HEK293T (cell line): ENCODE results near the gene STAT4.

Experiments
- CTCF ChIA-PET: fragments of 350-600 bp; formaldehyde crosslinking; extraction: SDS; loops from one replicate; lab custom pipeline; 2021; ENCODE audit warnings: antibody characterized with exemption, inconsistent platforms; lab: Yijun Ruan, JAX
- POLR2A ChIA-PET: fragments of 350-600 bp; formaldehyde crosslinking; extraction: SDS; loops from one replicate; lab custom pipeline; 2020; ENCODE audit warnings: antibody characterized with exemption, inconsistent platforms; lab: Yijun Ruan, JAX
- DNase-seq: peaks from one replicate; pipeline ENCODE4 v3.0.0; 2012; ENCODE audit warnings: mixed read lengths; ENCODE audit errors: extremely low spot score
- ARNT ChIP-seq: fragments of 450-650 bp; IDR thresholded peaks from 2 replicates; pipeline ENCODE4 v1.6.1; 2017; ENCODE audit warnings: mild to moderate bottlenecking
- BHLHE40 ChIP-seq: fragments of 450-650 bp; IDR thresholded peaks from 2 replicates; pipeline ENCODE4 v1.6.1; 2016; ENCODE audit warnings: mild to moderate bottlenecking, moderate library complexity, borderline replicate concordance
- CTBP1 ChIP-seq: fragments of 450-650 bp; IDR thresholded peaks from 2 replicates; pipeline ENCODE4 v1.6.1; 2016; ENCODE audit warnings: borderline replicate concordance
- ELF4 ChIP-seq: fragments of 450-650 bp; IDR thresholded peaks from 2 replicates; pipeline ENCODE4 v1.6.1; 2017; ENCODE audit warnings: antibody characterized with exemption
- FOXA1 ChIP-seq: fragments of 450-650 bp; IDR thresholded peaks from 2 replicates; pipeline ENCODE4 v1.6.1; 2016; ENCODE audit warnings: mild to moderate bottlenecking
- FOXK2 ChIP-seq: fragments of 450-650 bp; IDR thresholded peaks from 2 replicates; pipeline ENCODE4 v1.6.1; 2016; ENCODE audit warnings: mild to moderate bottlenecking
- FOXM1 ChIP-seq: fragments of 450-650 bp; IDR thresholded peaks from 2 replicates; pipeline ENCODE4 v1.6.1; 2017; ENCODE audit warnings: mild to moderate bottlenecking, borderline replicate concordance
- HDGF ChIP-seq: fragments of 450-650 bp; IDR thresholded peaks from 2 replicates; pipeline ENCODE4 v1.6.1; 2017; ENCODE audit warnings: antibody characterized with exemption, borderline replicate concordance
- L3MBTL2 ChIP-seq: fragments of 450-650 bp; conservative IDR thresholded peaks from 2 replicates; pipeline ENCODE4 v1.6.1; 2016; ENCODE audit warnings: mild to moderate bottlenecking
- LEF1 ChIP-seq: fragments of 450-650 bp; IDR thresholded peaks from 2 replicates; pipeline ENCODE4 v1.6.1; 2017; ENCODE audit warnings: mild to moderate bottlenecking, borderline replicate concordance
- NFRKB ChIP-seq: fragments of 450-650 bp; IDR thresholded peaks from 2 replicates; pipeline ENCODE4 v1.6.1; 2016; ENCODE audit warnings: mild to moderate bottlenecking, moderate library complexity
- PKNOX1 ChIP-seq: fragments of 450-650 bp; IDR thresholded peaks from 2 replicates; pipeline ENCODE4 v1.6.1; 2016
- SP1 ChIP-seq: fragments of 450-650 bp; IDR thresholded peaks from 2 replicates; pipeline ENCODE4 v1.6.1; 2017
- SUZ12 ChIP-seq: fragments of 450-650 bp; IDR thresholded peaks from 2 replicates; pipeline ENCODE4 v1.6.1; 2016; ENCODE audit warnings: mild to moderate bottlenecking
- TARDBP ChIP-seq: fragments of 450-650 bp; IDR thresholded peaks from 2 replicates; pipeline ENCODE4 v1.6.1; 2016
- ZNF384 ChIP-seq: fragments of 450-650 bp; IDR thresholded peaks from 2 replicates; pipeline ENCODE4 v1.6.1; 2016

The STAT4 gene

GRCh38 chr2:191069606-191070005 is 81.2 kb downstream of the STAT4 start:
- ChIA-PET POLR2A (no interaction called here), CTCF (no interaction called here)
- DNase-seq = no peak
- TF ChIP-seq PKNOX1 = peak; percentile 52
- no peak for TF ChIP-seq FOXM1
- TF ChIP-seq FOXA1 = no peak

- POLR2A ChIA-PET = no interaction called here
- CTCF ChIA-PET = no interaction called here
- DNase-seq = no peak
- TF ChIP-seq ELF4 (no peak), SP1 (no peak), FOXA1 (no peak), TARDBP (no peak), LEF1 (no peak), FOXK2 (no peak), ZNF384 (peak; percentile 91), PKNOX1 (no peak), HDGF (no peak)
Measured at GRCh38 chr2:191066919-191067233, 83.9 kb downstream of the STAT4 start.

GRCh38 chr2:191066197-191066918 is 84.4 kb downstream of the STAT4 start:
- TF ChIP-seq FOXK2 (no peak), PKNOX1 (peak; percentile 12; the same call in 1 of the 2 replicates)
- no peak for DNase-seq
- ChIA-PET CTCF (no interaction called here), POLR2A (no interaction called here)

- POLR2A ChIA-PET = no interaction called here
Measured at GRCh38 chr2:191065785-191066184, 85.0 kb downstream of the STAT4 start.

GRCh38 chr2:191064590-191064989 is 86.2 kb downstream of the STAT4 start:
- DNase-seq = no peak
- TF ChIP-seq FOXM1 (no peak), FOXA1 (no peak)
- ChIA-PET POLR2A (no interaction called here), CTCF (interaction anchor here (1.4 kb wide), 1 partner anchor 91 kb away, joined by 4 read pairs; no protein-coding TSS in a partner anchor)

More at GRCh38 chr2:191065785-191066184, 85.0 kb downstream of the STAT4 start:
- TF ChIP-seq NFRKB (no peak), ZNF384 (no peak), L3MBTL2 (no peak), ELF4 (no peak), ARNT (no peak), FOXK2 (no peak), SUZ12 (no peak), FOXM1 (no peak), FOXA1 (no peak)
- no peak for DNase-seq
- CTCF ChIA-PET = no interaction called here

GRCh38 chr2:191063584-191063983 is 87.2 kb downstream of the STAT4 start:
- ChIA-PET POLR2A (no interaction called here), CTCF (interaction anchor here (1.0 to 1.4 kb wide), 2 partner anchors 12 to 92 kb away, joined by 4 to 5 read pairs; no protein-coding TSS in a partner anchor)
- TF ChIP-seq SUZ12 = no peak
- no peak; the same call in 1 of the 2 replicates for TF ChIP-seq CTBP1
- TF ChIP-seq TARDBP = no peak
- no peak for TF ChIP-seq NFRKB
- no peak for TF ChIP-seq FOXK2
- TF ChIP-seq FOXM1 = no peak
- TF ChIP-seq HDGF = no peak
- no peak for TF ChIP-seq ELF4
- TF ChIP-seq FOXA1 = no peak
- TF ChIP-seq SP1 = no peak
- TF ChIP-seq ZNF384 = no peak
- TF ChIP-seq L3MBTL2 = no peak
- no peak for TF ChIP-seq BHLHE40
- TF ChIP-seq LEF1 = no peak
- TF ChIP-seq PKNOX1 = no peak; the same call in 1 of the 2 replicates
- no peak for TF ChIP-seq ARNT
- DNase-seq = peak; percentile 28
